NK-92 treated with Interleukin-12 subunit alpha and Interleukin-12 subunit beta, amount 100 ng/mL, for 24 hours (cell line): ENCODE results near the gene BRD4.

ENCODE experiments used
- DNase-seq: peaks from one replicate; lab custom pipeline; 2025; lab: John Stamatoyannopoulos, UW

Gene BRD4

DNA sequence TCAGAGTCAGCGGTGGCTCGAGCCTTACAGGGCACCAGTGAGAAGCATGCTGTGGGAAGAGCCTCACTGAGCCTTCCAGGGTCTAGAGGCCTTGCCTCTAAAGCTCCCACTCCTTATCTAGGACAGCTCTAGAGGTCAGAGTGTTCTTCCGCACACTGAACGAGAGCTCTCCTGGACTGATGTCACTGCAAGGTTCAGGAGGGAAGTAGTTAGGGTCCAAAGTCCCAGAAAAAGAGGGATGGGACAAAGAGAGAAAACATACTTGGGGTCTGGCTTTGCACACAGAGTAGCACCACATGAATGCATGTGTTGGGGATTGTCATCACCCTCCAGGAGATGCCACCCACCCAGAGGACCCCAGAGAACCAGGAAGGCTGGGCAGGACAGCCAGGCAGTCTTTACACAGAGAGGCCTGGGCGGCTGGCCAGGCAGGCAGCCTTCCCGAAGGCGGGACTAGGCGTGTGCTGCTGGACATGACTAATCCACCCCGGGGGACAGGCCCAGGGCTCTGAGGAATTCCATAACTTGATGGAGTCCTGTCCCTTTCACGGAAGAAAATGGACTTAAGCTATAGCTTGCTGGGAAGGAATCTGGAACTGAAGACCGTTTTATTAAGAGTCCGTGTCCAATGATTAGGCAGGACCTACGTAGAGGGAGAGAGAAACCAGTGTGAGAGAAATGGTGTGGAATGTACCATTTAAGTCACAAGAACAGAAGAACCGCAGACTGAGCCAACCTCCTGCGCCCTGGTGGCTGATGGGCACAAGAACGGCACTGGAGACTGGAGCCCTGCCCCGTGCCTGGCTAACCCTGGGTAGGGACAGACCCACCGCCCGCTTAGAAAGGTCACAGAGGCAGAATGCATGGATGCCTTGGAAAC is 83.5 kb downstream of the BRD4 start:
- DNase-seq: no peak

GRCh38 chr19:15248106-15248505 is 84.2 kb downstream of the BRD4 start:
- no peak for DNase-seq

GRCh38 chr19:15247107-15248014 is 85.0 kb downstream of the BRD4 start:
- DNase-seq: no peak

DNA sequence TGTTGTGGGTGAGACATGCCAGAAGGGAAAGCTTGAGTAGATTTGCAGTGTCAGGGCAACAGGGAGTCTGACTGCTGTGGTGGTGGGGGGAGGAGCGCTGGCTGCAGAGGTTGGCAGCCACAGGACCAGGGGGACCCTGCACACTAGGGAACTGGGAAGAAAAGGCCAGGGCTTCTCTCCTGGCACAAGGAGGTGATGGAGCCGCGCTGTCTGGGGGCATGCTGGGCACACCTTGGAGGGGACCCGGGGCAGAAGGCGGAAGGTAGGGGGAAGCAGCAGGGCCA is 86.2 kb downstream of the BRD4 start:
- no peak for DNase-seq

GRCh38 chr19:15245370-15246197 is 86.8 kb downstream of the BRD4 start:
- DNase-seq: no peak

DNA sequence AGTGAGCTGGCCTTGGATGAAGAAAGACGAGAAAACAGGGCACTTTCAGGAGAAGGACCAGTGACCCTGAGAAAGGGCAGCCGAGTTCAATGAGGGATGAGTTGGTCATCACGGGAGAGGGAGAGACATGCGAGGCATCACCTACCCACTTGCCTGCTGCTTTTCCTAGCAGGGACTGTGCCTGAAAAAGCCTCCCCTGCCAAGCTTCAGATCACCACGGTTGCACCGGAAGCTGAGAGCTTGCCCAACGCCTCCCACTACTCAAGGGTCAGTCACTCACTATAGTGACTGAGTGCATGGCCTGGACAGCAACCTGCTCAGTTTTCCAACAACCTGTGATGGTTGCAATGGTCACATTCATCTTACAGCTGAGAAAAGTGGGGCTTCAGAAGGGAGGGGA is 87.5 kb downstream of the BRD4 start:
- no peak for DNase-seq

DNA sequence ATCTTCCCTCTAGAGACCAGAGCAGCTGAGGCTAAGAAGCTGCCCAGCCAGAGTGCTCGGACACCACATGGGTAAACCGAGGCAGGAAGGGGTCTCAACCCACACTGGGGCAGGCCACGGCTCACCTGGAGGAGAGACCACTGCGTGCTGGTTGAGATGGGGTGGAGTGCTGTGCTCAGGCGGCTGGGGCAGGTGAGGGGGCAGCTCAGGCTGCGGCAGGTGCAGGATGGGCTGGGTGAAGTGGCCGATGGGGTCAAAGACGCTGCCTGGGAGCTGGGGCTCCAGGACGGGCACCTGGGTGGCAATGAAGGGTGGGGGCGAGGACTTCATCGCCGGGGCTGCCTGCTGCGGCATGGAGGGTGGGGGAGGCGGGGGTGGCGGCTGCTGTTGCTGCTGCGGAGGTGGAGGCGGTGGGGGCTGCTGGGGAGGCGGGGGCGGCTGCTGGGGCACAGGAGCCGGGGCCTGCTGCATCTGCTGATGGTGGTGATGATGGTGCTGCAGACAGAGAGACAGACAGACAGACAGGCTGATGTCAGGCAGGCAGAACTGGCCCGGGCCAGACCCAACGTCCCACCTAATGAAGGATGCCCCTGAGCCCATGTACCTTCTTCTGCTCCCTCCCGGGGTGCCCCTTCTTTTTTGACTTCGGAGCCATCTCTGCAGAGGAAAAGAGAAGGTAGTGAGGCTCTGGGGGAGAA is 88.1 kb downstream of the BRD4 start:
- no peak for DNase-seq

DNA sequence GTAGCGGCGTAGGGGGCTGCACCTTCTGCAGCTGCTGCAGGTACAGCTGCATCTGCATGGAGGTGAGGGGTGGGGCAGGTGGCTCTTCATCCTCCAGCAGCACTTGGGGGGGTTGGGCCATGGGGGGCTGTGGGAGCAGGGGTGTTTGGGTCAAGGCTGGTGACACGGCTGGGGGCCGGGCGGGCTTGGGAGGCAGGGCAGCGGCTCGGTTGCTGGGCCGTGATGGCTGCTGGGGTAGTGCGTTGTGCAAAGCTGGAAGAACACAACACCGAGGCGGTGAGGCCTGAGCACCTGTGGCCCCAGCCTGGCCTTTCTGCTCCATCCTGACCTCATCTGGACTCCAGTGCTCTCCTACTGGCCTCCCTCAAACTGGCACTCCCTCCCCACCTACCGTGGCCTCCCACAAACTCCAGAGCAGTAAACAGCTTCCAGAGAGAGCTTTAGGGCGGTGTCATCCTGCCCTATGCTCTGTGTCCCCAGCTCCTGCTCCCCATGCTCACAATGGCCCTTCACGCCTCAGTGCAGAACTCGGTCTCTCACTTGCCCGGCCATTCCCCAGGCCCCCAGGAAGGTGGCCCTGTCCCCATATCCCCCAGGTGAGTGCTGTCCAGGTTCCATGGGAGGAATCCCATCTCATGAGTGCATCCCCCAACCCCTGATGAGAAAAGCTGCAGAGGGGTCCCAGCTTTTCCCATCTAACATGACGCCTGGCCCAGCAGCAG is 88.9 kb downstream of the BRD4 start:
- DNase-seq: no peak

- DNase-seq: no peak
These were observed 91.0 kb downstream of the BRD4 start for GRCh38 chr19:15241259-15241910.

DNA sequence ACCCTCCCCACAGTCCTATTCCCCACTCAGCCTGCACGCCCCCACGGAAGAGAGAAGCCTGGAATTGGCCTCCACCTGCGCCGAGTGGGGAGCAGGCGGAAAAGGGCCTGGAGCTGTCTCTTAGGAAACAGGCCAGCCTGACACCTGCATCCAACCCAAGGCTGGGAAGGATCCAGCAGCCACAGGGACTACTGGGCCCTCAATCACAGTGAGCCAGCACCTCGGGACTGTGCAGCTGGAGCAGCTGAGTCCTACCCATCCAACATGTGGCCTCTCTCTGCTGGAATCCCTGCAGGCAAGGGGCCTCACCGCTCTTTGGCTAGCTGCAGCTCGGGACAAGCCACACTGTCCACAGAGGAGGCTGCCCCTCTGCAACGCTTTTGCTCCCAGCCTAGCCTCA is 91.8 kb downstream of the BRD4 start:
- DNase-seq: no peak

- DNase-seq: no peak
These were observed 92.9 kb downstream of the BRD4 start for GRCh38 chr19:15239337-15239949.

GRCh38 chr19:15238639-15239155 is 93.6 kb downstream of the BRD4 start:
- DNase-seq: no peak

DNA sequence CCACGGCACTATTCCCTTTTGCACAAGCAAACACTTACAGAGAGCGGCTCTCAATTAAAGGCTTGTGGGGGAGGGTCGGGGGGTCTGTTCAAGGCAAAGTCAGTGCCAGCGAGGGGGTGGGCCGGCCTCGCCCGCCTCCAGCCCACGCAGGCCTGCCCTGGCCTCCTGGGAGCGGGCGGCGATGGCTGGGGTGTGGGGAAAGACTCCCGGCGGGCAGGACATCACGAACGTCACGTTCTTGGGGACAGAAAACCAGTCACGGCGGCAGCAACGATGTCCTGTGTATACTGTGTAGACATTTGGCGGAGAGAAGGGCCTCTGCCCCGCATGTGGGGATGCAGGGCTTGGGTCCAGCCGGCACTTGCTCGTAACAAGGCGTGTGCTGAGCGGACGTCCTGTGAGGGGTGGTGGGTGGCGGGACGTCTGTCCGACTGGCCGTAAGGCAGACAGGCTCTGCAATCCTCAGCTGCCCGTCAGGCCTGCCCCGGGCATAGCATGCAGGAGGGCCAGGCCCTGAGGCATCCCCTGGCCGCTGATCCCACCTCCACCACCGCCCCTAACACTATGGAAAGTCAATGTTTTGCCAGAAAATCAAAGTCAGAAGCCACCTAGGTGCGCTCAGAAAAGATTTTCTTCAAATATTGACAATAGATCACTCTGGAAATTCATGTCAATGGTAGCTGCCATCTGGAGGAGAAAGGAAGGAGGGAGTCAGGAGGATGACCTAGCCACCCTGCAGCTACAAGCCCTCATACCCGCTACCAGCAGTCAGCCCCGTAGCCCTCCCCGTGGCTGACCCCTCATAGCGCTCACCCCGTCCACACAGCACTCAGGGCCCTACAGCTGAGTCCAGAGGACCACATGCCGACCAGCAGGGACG is 94.3 kb downstream of the BRD4 start:
- DNase-seq: no peak

GRCh38 chr19:15236886-15237285 is 95.5 kb downstream of the BRD4 start:
- DNase-seq: no peak

- DNase-seq: no peak
These were observed 96.6 kb downstream of the BRD4 start for GRCh38 chr19:15235781-15236180.

GRCh38 chr19:15234431-15235130 is 97.8 kb downstream of the BRD4 start:
- no peak for DNase-seq

DNA sequence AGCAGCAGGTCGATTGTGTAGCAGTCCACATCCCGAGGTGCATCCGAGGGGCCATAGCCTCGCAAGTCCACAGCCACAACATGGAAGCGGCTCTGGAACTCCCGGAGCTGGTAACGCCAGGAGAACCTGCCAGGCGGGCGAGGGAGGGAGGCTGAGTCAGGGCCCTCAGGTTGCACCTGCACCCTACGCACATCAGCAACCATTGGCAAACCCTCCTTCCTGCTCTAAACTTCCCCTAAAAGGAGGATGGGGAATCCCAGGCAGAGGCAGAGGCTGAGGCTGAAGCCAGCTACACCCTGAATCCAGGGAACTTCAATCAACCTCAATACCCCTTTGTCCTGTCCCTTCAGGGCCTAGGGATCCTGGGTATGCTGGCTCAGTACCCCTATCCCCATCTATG is 101.1 kb downstream of the BRD4 start:
- no peak for DNase-seq

- no peak for DNase-seq
These were observed 105.1 kb downstream of the BRD4 start for GRCh38 chr19:15227261-15227660.
